GM12891 (cell line): ENCODE results near the gene TMEM91.

Source experiments
- POLR2A ChIP-seq: IDR thresholded peaks from 2 replicates; pipeline ENCODE4 v1.6.1; 2011; ENCODE audit warnings: low read depth, low read length, control low read depth
- POLR2AphosphoS5 ChIP-seq: IDR thresholded peaks from 2 replicates; pipeline ENCODE4 v1.6.1; 2011; ENCODE audit warnings: low read depth, low read length, control low read depth

GRCh38 chr19:41430922-41431321 lies 54.6 kb downstream of the TMEM91 start:
- TF ChIP-seq POLR2A (no peak), POLR2AphosphoS5 (0 out of 2 replicates have a peak, but pooled peaks have one; percentile 1)
